GM18519 (cell line): ENCODE results near the gene ABHD4.
"Not testable (repeated sequence)": the region's sequence is repeated elsewhere in the genome, so short reads cannot be mapped to it uniquely, and the experiment has no call there.

Experiments
- ATAC-seq: cut with Tn5 transposase; IDR thresholded peaks from one replicate; pipeline ENCODE4 v1.9.1; 2021; ENCODE audit warnings: mild to moderate bottlenecking, moderate library complexity; ENCODE audit not compliant: unreplicated experiment, low FRiP score

Gene ABHD4

GRCh38 chr14:22622255-22622654 lies 24.2 kb downstream of the ABHD4 start:
- ATAC-seq: no peak

- no peak for ATAC-seq
Observed at GRCh38 chr14:22623047-22623446, 24.9 kb downstream of the ABHD4 start.

- no peak for ATAC-seq
Observed at GRCh38 chr14:22626590-22626989, 28.5 kb downstream of the ABHD4 start.

GRCh38 chr14:22627506-22628263 lies 29.6 kb downstream of the ABHD4 start:
- ATAC-seq: no peak

- ATAC-seq: no peak
Observed at GRCh38 chr14:22629361-22629760, 31.3 kb downstream of the ABHD4 start.

GRCh38 chr14:22630066-22630465 lies 32.0 kb downstream of the ABHD4 start:
- ATAC-seq: no peak

GRCh38 chr14:22630486-22630885 lies 32.4 kb downstream of the ABHD4 start:
- ATAC-seq: no peak

GRCh38 chr14:22634233-22634900 lies 36.3 kb downstream of the ABHD4 start:
- ATAC-seq: no peak

- not testable (repeated sequence) for ATAC-seq
Observed at GRCh38 chr14:22635980-22636379, 37.9 kb downstream of the ABHD4 start.

- no peak for ATAC-seq
Observed at GRCh38 chr14:22640192-22640591, 42.1 kb downstream of the ABHD4 start.

- no peak for ATAC-seq
Observed at GRCh38 chr14:22641846-22642245, 43.7 kb downstream of the ABHD4 start.

- no peak for ATAC-seq
Observed at GRCh38 chr14:22644305-22644635, 46.2 kb downstream of the ABHD4 start, which contains the start of gene OR6J1. Gene OR6J1 (minus strand): TSS chr14:22644352. CDS start chr14:22634811, 9,541 bp downstream.

- no peak for ATAC-seq
Observed at GRCh38 chr14:22646570-22647254, 48.6 kb downstream of the ABHD4 start.

GRCh38 chr14:22648506-22648905 lies 50.4 kb downstream of the ABHD4 start:
- ATAC-seq: no peak

- ATAC-seq: no peak
Observed at GRCh38 chr14:22650046-22650739, 52.1 kb downstream of the ABHD4 start.

GRCh38 chr14:22650960-22651521 lies 52.9 kb downstream of the ABHD4 start:
- no peak for ATAC-seq

- ATAC-seq: no peak
Observed at GRCh38 chr14:22651586-22651985, 53.5 kb downstream of the ABHD4 start.

- no peak for ATAC-seq
Observed at GRCh38 chr14:22653012-22653621, 55.0 kb downstream of the ABHD4 start.

GRCh38 chr14:22656226-22656625 lies 58.1 kb downstream of the ABHD4 start:
- no peak for ATAC-seq
